Skeletal muscle tissue (tissue), 4 donors: ENCODE results near the gene C2orf92. TPM values are rescaled to one million over a fixed set of nuclear protein-coding genes. Genes with fewer than 3 reads are reported as not detected.

Experiments
- H3K27ac ChIP-seq: one replicate; pipeline ENCODE4 v1.7.0; 2013; ENCODE audit warnings: mild to moderate bottlenecking, low read depth, low read length, inconsistent platforms
- H3K27me3 ChIP-seq, 3 donors: one replicate each; pipeline ENCODE4 v1.7.0; 2013; ENCODE audit warnings: low read length in 3 of 3; ENCODE audit not compliant: control insufficient read depth in 3 of 3, insufficient read depth in 3 of 3
- H3K36me3 ChIP-seq, 3 donors: one replicate each; pipeline ENCODE4 v1.7.0; 2013; ENCODE audit warnings: low read length in 3 of 3; ENCODE audit not compliant: control insufficient read depth in 3 of 3, insufficient read depth in 3 of 3
- H3K4me1 ChIP-seq, 3 donors: one replicate each; pipeline ENCODE4 v1.7.0; 2013; ENCODE audit warnings: low read length in 3 of 3, mild to moderate bottlenecking in 3 of 3; ENCODE audit not compliant: control insufficient read depth in 3 of 3, insufficient read depth in 3 of 3
- H3K4me3 ChIP-seq, 3 donors: one replicate each; pipeline ENCODE4 v1.7.0; 2013; ENCODE audit warnings: low read length in 3 of 3
- H3K9ac ChIP-seq, 3 donors: one replicate each; pipeline ENCODE4 v1.7.0; 2013; ENCODE audit warnings: low read length in 3 of 3, mild to moderate bottlenecking in 3 of 3, moderate library complexity in 2 of 3, low read depth in 1 of 3
- H3K9me3 ChIP-seq, 3 donors: one replicate each; pipeline ENCODE4 v1.7.0; 2013; ENCODE audit warnings: low read length in 3 of 3; ENCODE audit not compliant: control insufficient read depth in 3 of 3
- total RNA-seq: library from RNA; depleted of rRNA; stranded (reverse); fragments of >200 nt; gene quantifications from one replicate; pipeline ENCODE4 v1.2.3, GENCODE V29; 2014
- donor health status: Osteomylitis.

The C2orf92 gene
- total RNA-seq, 1 donor from 2014 or later = 4.7 TPM

- Histone ChIP-seq H3K9ac (no peak overlapping the region), H3K27me3 (no peaks in the 10 kb centered on the region), H3K4me1 (peaks cover 0 to 10% (median 4%) of the 10 kb centered on the region in 3 donors), H3K27ac (no peak overlapping the region), H3K4me3 (no peak overlapping the region), H3K9me3 (peaks cover 0 to 4% (median 0%) of the 10 kb centered on the region in 3 donors), H3K36me3 (no peaks in the 10 kb centered on the region)
These were observed 57.8 kb downstream of the C2orf92 start for GRCh38 chr2:97727296-97727695.

- H3K9ac ChIP-seq = no peak overlapping the region
- H3K9me3 ChIP-seq = peaks cover 0 to 4% (median 0%) of the 10 kb centered on the region in 3 donors
- H3K4me1 ChIP-seq = peaks cover 0 to 10% (median 4%) of the 10 kb centered on the region in 3 donors
- H3K4me3 ChIP-seq = no peak overlapping the region
- H3K36me3 ChIP-seq = no peaks in the 10 kb centered on the region
- no peak overlapping the region for H3K27ac ChIP-seq
- H3K27me3 ChIP-seq = no peaks in the 10 kb centered on the region
These were observed 58.7 kb downstream of the C2orf92 start for GRCh38 chr2:97728091-97728731.

- H3K9me3 ChIP-seq = peaks cover 0 to 4% (median 0%) of the 10 kb centered on the region in 3 donors
- no peak overlapping the region for H3K27ac ChIP-seq
- no peaks in the 10 kb centered on the region for H3K36me3 ChIP-seq
- no peak overlapping the region for H3K4me3 ChIP-seq
- H3K4me1 ChIP-seq = peaks cover 0 to 10% (median 4%) of the 10 kb centered on the region in 3 donors
- H3K9ac ChIP-seq = no peak overlapping the region
- no peaks in the 10 kb centered on the region for H3K27me3 ChIP-seq
These were observed 60.7 kb downstream of the C2orf92 start for GRCh38 chr2:97730245-97730644.

GRCh38 chr2:97731274-97732020 lies 61.9 kb downstream of the C2orf92 start:
- Histone ChIP-seq H3K36me3 (no peaks in the 10 kb centered on the region), H3K27me3 (no peaks in the 10 kb centered on the region), H3K27ac (no peak overlapping the region), H3K4me1 (no peaks in the 10 kb centered on the region), H3K4me3 (no peak overlapping the region), H3K9ac (no peak overlapping the region), H3K9me3 (peaks cover 0 to 4% (median 0%) of the 10 kb centered on the region in 3 donors)

- no peak overlapping the region for H3K27ac ChIP-seq
- H3K4me3 ChIP-seq = no peak overlapping the region
- no peaks in the 10 kb centered on the region for H3K4me1 ChIP-seq
- peaks cover 0 to 4% (median 0%) of the 10 kb centered on the region in 3 donors for H3K9me3 ChIP-seq
- H3K27me3 ChIP-seq = peaks cover 0 to 2% (median 0%) of the 10 kb centered on the region in 3 donors
- no peak overlapping the region for H3K9ac ChIP-seq
- no peaks in the 10 kb centered on the region for H3K36me3 ChIP-seq
These were observed 63.2 kb downstream of the C2orf92 start for GRCh38 chr2:97732436-97733340.

- H3K27me3 ChIP-seq = peaks cover 0 to 2% (median 0%) of the 10 kb centered on the region in 3 donors
- H3K36me3 ChIP-seq = no peaks in the 10 kb centered on the region
- no peak overlapping the region for H3K4me3 ChIP-seq
- H3K9ac ChIP-seq = no peak overlapping the region
- H3K9me3 ChIP-seq = peaks cover 0 to 4% (median 0%) of the 10 kb centered on the region in 3 donors
- no peaks in the 10 kb centered on the region for H3K4me1 ChIP-seq
- no peak overlapping the region for H3K27ac ChIP-seq
These were observed 64.0 kb downstream of the C2orf92 start for GRCh38 chr2:97733341-97734035.

- Histone ChIP-seq H3K4me1 (no peaks in the 10 kb centered on the region), H3K9ac (no peak overlapping the region), H3K27ac (no peak overlapping the region), H3K27me3 (peaks cover 0 to 2% (median 0%) of the 10 kb centered on the region in 3 donors), H3K4me3 (no peak overlapping the region), H3K9me3 (peaks cover 0 to 4% (median 0%) of the 10 kb centered on the region in 3 donors), H3K36me3 (no peaks in the 10 kb centered on the region)
These were observed 64.8 kb downstream of the C2orf92 start for GRCh38 chr2:97734061-97735051.

GRCh38 chr2:97735161-97735561 lies 65.6 kb downstream of the C2orf92 start:
- Histone ChIP-seq H3K27ac (no peak overlapping the region), H3K27me3 (peaks cover 0 to 2% (median 0%) of the 10 kb centered on the region in 3 donors), H3K9me3 (peaks cover 0 to 3% (median 0%) of the 10 kb centered on the region in 3 donors), H3K9ac (no peak overlapping the region), H3K36me3 (no peaks in the 10 kb centered on the region), H3K4me3 (no peak overlapping the region), H3K4me1 (no peaks in the 10 kb centered on the region)
